Posterior vena cava (tissue), 2 donors: ENCODE measurements around the gene CYGB. TPM values are rescaled to one million over a fixed set of nuclear protein-coding genes. Genes with fewer than 3 reads are reported as not detected.
"Not testable (repeated sequence)": the region's sequence is repeated elsewhere in the genome, so short reads cannot be mapped to it uniquely, and the experiment has no call there.

Experiments
- DNase-seq: peaks from one replicate; pipeline ENCODE4 v3.0.0-alpha.2; 2020; ENCODE audit warnings: low spot score
- intact Hi-C, 2 donors: fragments of 100-400 bp; cut with DNase I; formaldehyde crosslinking; loops; one replicate each; pipeline versions ENCODE4 v1.14.1 to v1.14.2; 2022 to 2023
- total RNA-seq, 2 donors: library from RNA; stranded (reverse); fragmentation: NEBNext Ultra II Directional; extraction: Animal tissue kit (Norgen Biotek cat#: 25700); gene quantifications; one replicate each; pipeline ENCODE4 v1.2.1, GENCODE V29; 2021
- donor health status: DM: yes; HTN: yes; CAD: no.
- donor health status: DM: yes; HTN: yes; CAD: no.

CYGB gene
- total RNA-seq, 2 donors from 2014 or later = 16.3 to 24.5 TPM

DNA sequence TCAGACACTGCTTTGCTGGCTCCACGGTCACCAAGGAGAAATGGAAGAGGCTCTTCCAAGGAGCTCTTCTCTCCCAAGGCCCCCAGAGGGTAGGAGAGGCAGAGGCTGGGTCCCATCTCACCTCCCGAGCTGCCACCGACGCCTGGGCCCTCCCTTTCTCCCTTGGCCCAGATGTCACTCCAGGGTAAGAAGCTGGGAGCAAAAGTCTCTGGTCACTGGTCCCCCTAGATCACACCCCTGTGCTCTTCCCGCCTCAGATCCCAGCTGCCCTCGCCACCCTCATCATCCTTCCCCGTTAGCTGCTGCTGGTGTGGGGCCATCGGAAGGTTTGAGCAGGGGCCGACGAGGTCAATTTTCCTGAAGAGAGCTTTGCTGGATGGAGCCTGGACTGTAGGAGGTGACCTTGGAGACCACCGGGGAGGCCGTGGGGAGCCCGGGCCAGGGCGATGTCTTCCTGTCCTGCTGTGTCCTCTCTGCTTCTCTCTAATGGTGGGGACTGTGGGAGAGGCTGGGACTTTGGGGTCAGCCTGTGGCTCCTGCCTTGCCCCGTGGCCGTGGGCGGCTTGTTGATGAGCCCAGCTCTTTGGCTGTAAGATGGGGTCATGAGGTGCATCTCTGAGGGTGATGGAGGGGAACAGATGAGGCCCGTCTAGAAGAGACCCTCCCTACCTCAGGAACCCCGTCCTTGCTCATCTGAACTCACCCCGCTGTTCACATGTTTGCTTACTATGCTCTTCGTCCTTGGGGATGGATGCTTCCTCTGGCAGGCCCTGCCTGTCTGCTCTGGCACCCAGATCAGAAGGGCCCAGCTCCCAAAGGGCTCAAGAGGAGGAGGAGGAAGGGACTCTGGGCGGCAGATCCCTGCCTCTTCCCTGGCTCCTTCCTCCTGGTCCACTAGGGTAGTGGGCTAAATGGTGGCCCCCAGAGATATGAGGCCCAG is 24.9 kb downstream of the CYGB start:
- intact Hi-C loops = no loop called here
- DNase-seq = peak; percentile 66

DNA sequence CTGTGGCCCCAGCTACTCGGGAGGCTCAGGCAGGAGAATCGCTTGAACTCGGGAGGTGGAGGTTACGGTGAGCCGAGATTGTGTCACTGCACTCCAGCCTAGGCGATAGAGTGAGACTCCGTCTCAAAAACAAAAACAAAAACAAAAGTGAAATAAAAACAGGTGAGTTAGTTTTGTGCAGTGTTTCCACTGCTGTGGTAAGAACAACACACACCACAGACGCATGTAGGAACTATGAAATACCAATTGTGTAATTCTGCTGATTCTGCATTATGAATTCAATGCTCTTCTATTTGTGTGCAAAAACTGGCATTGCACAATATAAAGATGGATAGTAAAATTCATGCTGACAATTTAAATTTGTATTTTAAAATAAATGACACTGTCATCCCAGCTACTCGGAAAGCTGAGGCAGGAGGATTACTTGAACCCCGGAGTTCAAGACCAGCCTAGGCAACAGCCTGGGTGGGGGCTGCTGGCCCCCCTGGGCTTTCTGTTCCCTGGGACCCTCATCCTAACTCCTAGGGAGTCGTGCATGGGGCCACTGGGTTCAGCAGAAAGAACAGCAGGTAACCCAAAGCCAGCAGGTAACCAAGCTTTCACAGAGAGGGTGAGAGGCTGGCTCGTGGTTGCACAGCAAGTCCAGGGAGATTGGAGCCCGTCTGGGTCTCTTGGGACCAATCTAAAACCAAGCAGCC is 25.7 kb downstream of the CYGB start:
- peak; percentile 76 for DNase-seq
- intact Hi-C loops = no loop called here

DNA sequence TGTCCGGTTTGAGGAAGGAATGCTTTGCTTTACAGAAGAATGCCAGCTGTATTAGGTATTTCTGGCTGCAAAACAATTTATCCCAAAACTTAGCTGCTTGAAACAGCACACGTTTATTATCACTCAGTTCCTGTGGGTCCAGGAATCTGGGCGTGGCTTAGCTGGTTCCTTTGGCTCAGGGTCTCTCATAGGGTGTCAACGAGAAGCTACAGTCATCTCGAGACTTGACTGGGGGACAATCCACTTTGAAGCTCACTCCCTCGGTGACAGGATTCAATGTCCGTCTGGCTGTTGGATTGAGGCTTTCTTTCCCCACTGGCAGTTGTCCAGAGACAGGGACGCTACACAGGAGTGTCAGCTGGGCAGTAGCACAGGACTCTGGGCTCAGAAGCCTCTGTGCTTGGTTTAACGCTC is 26.7 kb downstream of the CYGB start:
- intact Hi-C loops = no loop called here
- no peak for DNase-seq

DNA sequence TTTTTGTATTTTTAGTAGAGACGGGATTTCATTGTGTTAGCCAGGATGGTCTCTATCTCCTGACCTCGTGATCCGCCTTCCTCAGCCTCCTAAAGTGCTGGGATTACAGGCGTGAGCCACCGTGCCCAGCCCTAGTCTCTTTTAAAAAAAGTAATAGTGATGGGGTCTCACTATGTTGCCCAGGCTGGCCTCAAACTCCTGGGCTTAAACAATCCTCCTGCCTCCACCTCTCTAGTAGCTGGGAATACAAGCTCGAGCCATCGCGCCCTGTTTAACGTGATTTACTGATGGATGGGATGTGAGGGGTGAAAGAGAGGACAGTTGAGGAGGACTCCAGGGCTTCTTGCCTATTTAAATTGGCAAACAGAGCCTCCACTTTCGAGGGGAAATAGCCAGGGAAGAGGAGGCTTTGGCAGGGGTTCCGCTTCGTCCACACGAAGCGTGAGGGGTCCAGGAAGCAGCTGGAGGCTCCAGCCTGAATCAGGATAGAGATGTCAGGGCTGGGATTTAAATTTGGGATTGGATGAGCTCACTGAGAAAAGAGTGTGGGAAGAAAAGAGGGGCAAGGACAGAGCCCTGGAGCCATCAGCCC is 28.9 kb downstream of the CYGB start:
- intact Hi-C loops = loop anchor here in 1 of 2 donors (5.0 kb wide), 1 partner anchor 101 kb away; no protein-coding TSS in a partner anchor
- not testable (repeated sequence) for DNase-seq

DNA sequence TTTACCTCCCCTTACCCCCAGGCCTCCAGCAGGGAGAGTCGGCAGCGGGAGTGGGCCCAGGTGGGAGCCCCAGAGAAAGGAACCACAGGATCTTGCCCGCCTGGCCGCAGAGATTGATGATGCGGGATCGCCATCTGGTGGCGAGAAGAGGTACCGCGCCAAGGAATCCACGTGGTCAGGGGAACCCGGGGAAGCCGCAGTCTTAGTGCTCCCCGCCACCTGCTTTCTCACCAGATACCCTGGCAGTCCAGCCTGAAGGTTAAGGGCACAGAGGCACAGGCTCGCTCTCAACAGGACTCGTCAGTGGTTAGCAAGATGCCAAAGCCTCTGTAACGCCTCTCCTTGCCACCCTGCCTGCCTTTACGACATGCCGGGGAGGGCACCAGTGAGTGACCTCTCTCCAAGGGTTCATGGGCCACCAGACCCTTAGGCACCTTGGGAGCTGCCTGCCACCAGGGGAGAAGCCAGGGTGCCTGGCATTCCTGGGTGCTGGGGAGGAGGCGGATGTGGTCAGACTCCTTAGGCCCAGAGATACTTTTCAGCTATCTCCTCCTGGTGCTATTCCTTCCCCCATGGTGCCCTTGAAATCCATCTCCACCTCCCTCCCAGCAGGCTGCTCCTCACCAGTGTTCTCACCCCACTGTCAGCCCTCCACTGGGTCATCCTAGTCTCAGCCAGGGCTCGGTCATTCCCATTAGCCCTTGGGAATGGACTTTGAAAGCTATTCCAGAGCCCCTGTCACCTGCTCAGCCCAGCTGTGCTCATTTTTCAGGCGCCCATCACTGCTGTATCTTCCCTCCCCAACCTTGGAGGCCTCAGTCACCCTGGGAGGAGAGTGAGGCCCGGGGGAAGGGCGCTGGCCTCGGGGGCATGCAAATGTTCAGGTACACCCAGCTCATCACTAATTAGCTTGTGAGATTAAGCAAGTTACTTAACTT is 30.8 kb downstream of the CYGB start:
- intact Hi-C loops = loop anchor here in 1 of 2 donors (5.0 kb wide), 1 partner anchor 99 kb away; no protein-coding TSS in a partner anchor
- peak; percentile 95 for DNase-seq

DNA sequence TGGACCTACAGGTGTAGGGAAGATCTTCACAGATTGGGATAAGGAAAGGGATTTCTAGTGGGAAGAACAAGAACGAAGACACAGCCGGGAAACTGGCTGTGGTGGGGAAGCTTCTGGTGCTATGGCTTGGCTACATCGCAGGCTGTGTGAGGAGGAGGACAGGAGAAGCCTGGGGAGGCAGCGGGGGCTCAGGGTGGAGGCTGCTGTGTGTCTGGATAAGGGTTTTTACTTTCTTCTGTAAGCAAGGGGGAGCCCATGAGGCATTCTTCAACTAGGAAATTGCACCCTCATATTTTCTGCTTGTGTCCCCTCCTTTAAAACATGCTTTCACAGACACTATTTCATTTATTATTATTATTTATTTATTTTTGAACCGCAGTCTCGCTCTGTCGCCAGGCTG is 33.4 kb downstream of the CYGB start:
- no peak for DNase-seq
- intact Hi-C loops = loop anchor here (2.0 kb wide), 1 partner anchor 37 kb away; the partner anchor contains the start of gene AANAT (in 2 of the 2)

DNA sequence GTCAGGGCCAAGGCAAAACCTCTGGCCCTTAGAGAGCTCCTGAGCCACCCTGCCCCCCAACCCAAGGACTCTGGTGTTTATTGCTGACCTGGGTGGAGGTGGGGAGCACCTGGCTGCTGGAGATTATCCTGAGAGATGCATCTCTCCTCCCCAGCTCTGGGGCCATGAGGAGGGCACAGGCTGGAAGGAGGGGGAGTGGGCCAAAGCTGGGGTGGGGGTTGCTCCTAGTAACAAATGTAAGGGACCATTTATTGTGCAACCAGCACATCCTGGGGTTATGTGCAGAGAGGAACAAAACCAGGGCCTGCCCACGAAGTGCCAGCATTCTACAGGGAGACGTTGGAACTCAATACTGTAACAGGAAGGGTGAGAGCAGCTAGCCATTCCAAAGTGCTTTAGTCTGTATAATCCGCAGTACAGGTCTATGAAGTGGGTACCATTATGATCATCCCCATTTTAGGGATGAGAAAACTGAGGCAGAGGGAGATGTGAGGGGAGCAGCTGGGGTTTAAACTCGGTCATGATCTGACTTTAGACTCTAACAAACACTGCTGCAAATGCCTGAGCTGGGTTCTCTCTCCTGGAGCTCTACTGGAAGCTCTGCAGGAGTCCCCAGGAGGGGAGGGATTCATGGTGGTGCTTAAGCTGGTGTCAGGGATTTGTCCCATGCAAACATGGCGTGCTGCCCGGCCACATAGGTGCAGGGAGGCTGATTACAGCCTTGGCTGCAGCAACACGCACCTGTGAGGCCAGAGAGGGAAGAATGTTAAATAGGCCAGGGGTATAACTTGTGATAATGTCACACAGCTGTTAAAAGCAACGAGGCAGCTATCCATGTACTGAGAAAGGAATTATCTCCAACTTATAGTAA is 34.9 kb downstream of the CYGB start:
- DNase-seq = peak; percentile 51
- intact Hi-C loops = no loop called here

DNA sequence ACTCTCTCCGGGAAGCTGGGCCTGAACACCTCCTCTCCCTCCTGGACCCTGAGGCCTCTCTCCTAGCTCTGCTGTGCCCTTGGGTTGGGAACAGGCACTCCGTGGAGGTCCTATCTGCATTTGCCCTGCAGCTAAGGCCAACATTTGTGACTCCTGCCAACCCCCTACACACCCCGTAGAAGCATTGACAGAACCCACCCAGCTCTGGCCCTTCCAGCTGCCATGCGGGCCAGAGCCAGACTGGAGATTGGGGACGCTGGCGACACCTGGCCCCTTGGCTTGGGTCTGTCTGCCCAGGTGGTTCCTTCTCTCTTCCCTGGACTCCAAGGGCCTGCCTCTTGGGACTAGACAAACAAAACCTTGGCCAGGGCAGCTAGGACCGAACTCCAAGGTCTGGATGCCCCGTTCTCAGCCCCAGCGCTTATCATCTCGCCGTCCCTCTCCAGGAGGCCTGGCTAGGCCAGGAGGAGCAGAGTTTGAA is 35.6 kb downstream of the CYGB start:
- intact Hi-C loops = loop anchor here in 1 of 2 donors (2.0 kb wide), 1 partner anchor 61 kb away; no protein-coding TSS in a partner anchor
- DNase-seq = peak; percentile 58

DNA sequence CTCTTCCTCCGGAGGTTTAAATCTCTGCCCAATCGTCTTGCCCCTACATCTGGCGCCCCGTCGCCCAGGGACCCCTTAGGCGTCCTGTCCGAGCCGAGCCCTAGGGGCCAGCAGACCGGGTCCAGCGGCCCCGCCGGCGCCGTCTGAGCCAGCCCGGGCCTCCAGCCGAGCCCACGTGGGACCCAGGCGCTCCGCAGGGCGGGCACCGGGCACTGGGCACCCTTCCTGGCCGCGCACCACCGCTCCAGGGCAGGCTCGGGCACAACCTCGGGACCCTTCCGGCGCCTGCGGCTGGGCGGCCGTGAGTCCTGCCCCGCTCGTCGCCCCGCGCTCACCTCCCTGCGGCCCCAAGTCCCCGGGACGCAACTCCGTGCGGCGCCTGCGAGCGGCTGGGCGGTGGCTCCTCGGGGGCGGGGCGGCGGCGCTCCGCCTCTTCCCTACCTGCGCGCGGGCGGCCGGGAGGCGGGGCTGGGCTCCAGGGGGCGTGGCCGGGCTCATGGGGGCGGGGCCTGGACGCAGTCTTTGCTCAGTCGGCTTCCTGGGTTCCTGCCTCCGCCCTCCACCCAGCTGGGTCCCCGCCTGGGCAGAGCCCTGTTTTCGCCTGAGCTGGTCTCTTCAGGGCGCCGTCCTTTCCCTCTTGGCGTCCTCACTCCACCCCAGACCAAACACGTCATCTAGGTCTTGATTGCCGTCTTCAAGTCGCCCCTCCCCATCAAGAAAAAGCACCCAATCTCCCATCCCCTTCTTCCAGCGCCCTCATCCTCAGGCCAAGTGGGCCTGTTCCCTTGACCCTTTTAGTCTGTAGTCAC is 36.3 kb downstream of the CYGB start, which contains the start of gene RHBDF2:
Gene RHBDF2 (minus strand): TSS at position 406 of the 809 bp plus-strand sequence. CDS start 19,899 bp downstream, outside the sequence.
- DNase-seq = peak; percentile 97
- intact Hi-C loops = loop anchor here in 1 of 2 donors (2.0 kb wide), 1 partner anchor 62 kb away; no protein-coding TSS in a partner anchor

DNA sequence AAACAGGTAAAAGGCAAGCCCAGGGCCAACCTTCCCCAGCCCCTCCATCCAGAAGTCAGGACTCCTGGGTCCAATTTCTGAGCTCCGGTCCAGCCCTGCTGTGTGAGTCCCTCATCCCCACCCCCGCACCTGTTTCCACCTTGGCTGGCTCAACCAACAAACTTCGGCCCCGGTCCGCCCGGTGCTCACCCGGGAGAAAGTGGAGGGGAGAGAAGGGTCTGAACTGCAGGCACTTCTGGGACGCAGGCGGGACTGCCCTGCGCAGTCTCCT is 36.8 kb downstream of the CYGB start:
- intact Hi-C loops = loop anchor here in 1 of 2 donors (2.0 kb wide), 1 partner anchor 62 kb away; no protein-coding TSS in a partner anchor

DNA sequence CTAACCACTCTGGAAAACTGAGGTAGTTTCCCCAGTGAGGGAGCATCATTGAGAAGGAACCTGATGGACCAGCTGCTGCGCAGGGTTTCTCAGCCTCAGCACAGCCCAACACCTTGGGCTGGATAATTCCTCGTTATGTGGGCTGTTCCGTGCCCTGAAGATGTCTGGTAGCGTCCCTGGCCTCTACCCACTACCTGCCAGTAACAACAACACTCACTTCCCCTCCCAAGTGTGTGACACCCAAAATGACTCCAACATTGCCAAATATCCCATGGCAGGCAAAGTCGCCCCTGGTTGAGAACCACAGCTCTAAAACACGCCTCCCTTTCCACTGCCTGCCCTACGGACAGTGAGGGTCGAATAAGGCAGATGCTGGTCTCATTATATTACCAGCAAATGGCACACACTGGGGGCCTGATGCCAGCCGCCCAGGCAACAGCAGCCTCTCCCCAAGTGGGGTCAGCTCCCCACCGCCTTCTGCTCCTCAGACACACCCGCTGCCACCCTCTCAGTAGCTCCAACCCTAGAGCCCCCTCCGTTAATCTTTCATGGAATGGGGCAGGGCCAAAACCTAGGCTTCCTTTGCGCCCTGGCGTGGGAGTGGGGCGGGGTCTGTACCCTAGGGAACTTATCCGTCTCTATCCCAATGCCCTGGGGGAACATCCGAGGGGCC is 37.3 kb downstream of the CYGB start:
- intact Hi-C loops = loop anchor here in 1 of 2 donors (2.0 kb wide), 1 partner anchor 63 kb away; no protein-coding TSS in a partner anchor

More for the DNA sequence above, 36.8 kb downstream of the CYGB start:
- no peak for DNase-seq

DNA sequence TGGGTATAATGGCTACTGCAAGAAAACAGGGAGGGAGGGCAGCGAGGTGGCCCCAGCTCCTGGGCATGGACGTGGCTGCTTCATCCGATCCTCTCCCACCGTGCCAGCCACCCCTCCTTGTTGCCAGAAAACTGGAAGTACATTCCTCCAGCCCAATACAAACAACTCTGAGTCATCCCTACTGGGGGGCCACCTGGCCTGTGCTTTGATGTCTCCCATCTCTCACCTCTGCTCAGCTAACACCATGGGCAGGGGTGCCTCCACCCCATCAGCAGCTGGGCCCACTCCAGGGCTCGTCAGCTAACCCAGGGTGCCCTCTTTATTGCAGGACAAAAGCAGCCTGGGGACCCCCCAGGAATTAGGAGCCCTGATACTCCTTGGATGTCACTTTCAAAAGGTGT is 38.2 kb downstream of the CYGB start:
- intact Hi-C loops = no loop called here
- peak; percentile 74 for DNase-seq

More for the DNA sequence above, 37.3 kb downstream of the CYGB start:
- no peak for DNase-seq

DNA sequence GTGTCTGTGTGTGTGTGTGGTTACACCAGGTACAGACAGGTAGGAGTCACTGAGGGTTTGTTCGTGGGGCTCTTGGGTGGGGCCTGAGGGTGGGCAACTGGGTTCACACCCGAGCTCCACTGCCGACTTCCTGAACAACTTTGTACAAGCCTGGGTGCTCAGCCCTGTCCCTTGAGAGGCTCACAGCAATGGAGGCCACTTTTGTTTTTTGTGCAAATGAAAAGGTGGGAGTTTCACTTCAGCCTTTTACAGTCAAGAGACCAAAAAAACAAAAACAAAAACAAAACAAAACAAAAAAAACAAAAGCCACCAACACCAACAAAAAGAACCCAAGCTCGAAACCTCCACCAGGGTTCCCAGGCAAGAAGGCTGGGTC is 38.6 kb downstream of the CYGB start:
- intact Hi-C loops = no loop called here

DNA sequence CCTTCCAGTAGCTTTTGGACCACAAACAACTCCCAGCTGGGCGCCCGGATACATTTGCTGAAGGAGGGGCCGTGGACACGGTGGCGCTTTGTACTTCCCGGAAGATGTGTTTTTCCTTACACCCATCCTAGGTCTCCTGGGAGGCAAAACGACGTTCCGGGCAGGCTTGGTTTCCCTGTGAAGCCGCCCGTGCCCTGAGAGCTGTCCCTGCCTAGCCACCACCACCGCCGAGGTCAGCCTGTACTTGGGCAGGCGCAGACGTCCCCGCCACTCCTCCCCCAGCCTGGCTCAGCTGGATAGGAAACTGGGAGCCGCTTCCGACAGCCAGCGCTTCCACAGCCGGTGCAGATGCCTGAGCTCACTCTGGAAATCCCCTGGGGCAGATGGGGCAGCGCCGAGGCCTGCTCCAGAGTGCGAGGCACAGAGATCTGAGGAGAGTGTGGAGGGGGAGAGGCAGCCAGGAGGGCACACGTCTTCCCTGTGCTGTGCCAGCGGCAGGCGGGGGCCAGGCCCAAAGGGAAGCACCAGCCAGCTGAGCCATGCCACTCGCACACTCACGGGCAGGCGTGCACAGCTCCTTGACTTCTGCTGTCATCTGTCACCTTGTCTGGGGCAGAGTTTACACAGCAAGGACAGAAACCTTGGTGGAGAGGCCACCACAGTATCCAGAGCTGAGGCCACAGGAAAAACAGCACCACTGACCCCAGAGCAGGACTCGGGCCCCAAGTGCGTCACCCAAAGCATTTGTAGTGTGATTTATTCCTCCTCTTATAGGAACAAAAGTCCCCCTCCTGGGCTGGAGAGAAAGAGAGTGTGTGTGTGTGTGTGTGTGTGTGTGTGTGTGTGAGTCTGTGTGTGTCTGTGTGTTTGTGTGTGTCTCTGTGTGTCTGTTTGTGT is 39.3 kb downstream of the CYGB start:
- intact Hi-C loops = no loop called here
- peak; percentile 92 for DNase-seq

More for the DNA sequence above, 38.6 kb downstream of the CYGB start:
- DNase-seq = no peak

DNA sequence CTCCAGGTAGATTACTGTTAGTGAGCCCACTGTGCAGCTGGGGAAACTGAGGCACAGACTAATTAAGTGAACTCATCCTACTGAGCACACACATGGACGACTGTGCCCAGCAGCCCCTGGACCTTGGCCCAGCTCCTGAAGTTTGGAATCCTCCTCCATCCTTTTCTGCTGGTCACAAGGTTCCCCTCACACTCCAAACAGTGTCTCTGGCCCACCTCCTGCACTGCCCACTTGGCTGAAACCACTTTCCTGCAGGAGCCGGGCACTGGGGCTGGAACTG is 39.9 kb downstream of the CYGB start:
- no peak for DNase-seq
- intact Hi-C loops = no loop called here
